Ascending aorta (tissue), 2 donors: Measurements from ENCODE around the gene KRT72. TPM values are rescaled to one million over a fixed set of nuclear protein-coding genes. Genes with fewer than 3 reads are reported as not detected.

Experiments
- DNase-seq, 2 donors: peaks; one replicate each; pipeline ENCODE4 v3.0.0-alpha.2; 2019; ENCODE audit warnings: low spot score in 2 of 2
- H3K27ac ChIP-seq, 2 donors: fragments of 200-600 bp; sonication (generic); one replicate each; pipeline ENCODE4 v1.5.1; 2016 to 2017; ENCODE audit warnings: mild to moderate bottlenecking in 1 of 2
- H3K27me3 ChIP-seq: fragments of 200-600 bp; sonication (generic); one replicate; pipeline ENCODE4 v1.5.1; 2017
- H3K36me3 ChIP-seq, 2 donors: fragments of 200-600 bp; sonication (generic); one replicate each; pipeline ENCODE4 v1.5.1; 2016
- H3K4me1 ChIP-seq, 2 donors: fragments of 200-600 bp; sonication (generic); one replicate each; pipeline ENCODE4 v1.5.1; 2016 to 2017; ENCODE audit warnings: mild to moderate bottlenecking in 1 of 2
- H3K4me3 ChIP-seq, 2 donors: fragments of 200-600 bp; sonication (generic); one replicate each; pipeline ENCODE4 v1.5.1; 2016 to 2017; ENCODE audit warnings: mild to moderate bottlenecking in 1 of 2
- H3K9me3 ChIP-seq, 2 donors: fragments of 200-600 bp; sonication (generic); one replicate each; pipeline ENCODE4 v1.5.1; 2016
- CTCF ChIP-seq, 3 experiments: fragments of 200-600 bp in 2 of 3; fragments of 450-650 bp in 1 of 3; sonication (generic) in 2 of 3; IDR thresholded peaks; one replicate each; pipeline ENCODE4 v1.5.1; 2016 to 2019; ENCODE audit warnings: antibody characterized with exemption in 3 of 3, mild to moderate bottlenecking in 1 of 3, moderate library complexity in 1 of 3
- intact Hi-C: fragments of 100-400 bp; cut with DNase I; formaldehyde crosslinking; loops from one replicate; pipeline ENCODE4 v1.15.1; 2023
- total RNA-seq: library from RNA; depleted of rRNA; stranded (reverse); fragments of >200 nt; gene quantifications from one replicate; pipeline ENCODE4 v1.1.0, GENCODE V29; 2016

Gene KRT72
- total RNA-seq, 1 donor from 2014 or later = not detected

GRCh38 chr12:52630008-52630500 is 28.8 kb upstream of the KRT72 start:
- Histone ChIP-seq H3K9me3 (no peaks in the 10 kb centered on the region), H3K4me3 (no peak overlapping the region), H3K36me3 (no peaks in the 10 kb centered on the region), H3K4me1 (no peaks in the 10 kb centered on the region), H3K27me3 (no peaks in the 10 kb centered on the region), H3K27ac (no peak overlapping the region)
- intact Hi-C loops = no loop called here
- DNase-seq = peak in 1 of 2 donors; percentile 54
- no peak for TF ChIP-seq CTCF (IDR thresholded peaks at IDR 0.05)

DNA sequence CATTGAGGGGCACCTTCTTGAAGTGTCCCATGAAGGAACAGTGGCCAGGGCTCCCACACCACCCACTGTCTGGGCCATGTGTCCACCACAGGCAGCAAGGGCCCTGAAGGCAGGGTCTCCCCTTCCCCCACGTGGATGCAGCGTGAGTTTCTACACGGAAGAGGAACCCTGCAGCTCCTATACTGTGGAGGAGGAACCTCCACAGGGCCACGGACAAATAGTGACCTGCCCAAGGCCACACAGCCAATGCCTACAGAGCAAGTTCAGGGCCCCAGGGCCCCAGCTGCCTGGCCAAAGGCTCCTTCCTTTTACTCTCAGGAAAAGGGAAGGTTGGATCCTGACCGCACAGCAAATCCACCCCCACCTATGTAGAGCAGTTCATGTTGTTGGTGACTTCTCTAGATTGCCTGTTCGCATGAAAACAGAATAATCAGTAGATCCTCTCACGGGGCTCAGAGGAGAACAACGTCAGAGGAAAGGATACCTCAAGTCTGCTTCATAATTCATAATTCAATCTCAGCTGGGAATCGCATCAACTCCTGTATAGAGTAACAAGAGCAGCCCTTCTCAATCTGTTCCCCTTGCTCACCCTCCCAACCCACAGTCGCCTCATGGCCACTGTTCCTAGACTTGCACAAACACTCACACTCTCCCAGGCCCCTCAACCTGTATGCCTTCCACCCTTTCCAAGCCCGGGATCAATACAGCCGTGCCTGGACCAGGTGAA is 28.2 kb upstream of the KRT72 start:
- no peaks in the 10 kb centered on the region for H3K9me3 ChIP-seq
- no peaks in the 10 kb centered on the region for H3K36me3 ChIP-seq
- DNase-seq = peak in 1 of 2 donors; percentile 50
- H3K4me1 ChIP-seq = no peaks in the 10 kb centered on the region
- H3K27ac ChIP-seq = no peak overlapping the region
- no peaks in the 10 kb centered on the region for H3K27me3 ChIP-seq
- intact Hi-C loops = no loop called here
- no peak overlapping the region for H3K4me3 ChIP-seq
- TF ChIP-seq CTCF (IDR thresholded peaks at IDR 0.05) = no peak

DNA sequence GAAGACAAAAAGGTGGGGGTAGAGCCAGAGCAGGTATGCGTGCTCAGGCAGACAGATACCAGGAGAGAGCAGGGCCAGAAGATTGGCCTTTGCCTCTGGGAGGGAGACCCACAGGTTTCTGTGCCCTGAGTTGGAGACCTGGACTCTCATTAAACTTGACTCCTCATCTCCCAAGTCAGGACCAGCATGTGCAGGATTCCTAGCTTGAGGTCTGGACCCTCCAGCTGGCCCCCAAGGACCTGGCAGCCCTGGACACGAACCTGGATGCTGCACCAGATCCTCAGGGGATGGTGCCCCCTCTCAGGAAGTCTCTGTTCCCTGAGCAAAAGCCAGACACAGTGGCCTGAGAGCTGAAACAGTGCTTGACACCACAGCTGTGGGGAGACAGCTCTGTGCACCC is 27.6 kb upstream of the KRT72 start:
- H3K27me3 ChIP-seq = no peaks in the 10 kb centered on the region
- DNase-seq = peak in 1 of 2 donors; percentile 50

GRCh38 chr12:52628111-52628507 is 26.8 kb upstream of the KRT72 start:
- DNase-seq = no peak
- Histone ChIP-seq H3K9me3 (peaks cover 0 to 4% of the 10 kb centered on the region in 2 donors), H3K4me1 (no peaks in the 10 kb centered on the region), H3K4me3 (no peak overlapping the region), H3K27me3 (no peaks in the 10 kb centered on the region), H3K36me3 (no peaks in the 10 kb centered on the region), H3K27ac (no peak overlapping the region)
- intact Hi-C loops = no loop called here
- no peak for TF ChIP-seq CTCF (IDR thresholded peaks at IDR 0.05)

More for the DNA sequence above, 27.6 kb upstream of the KRT72 start:
- Histone ChIP-seq H3K36me3 (no peaks in the 10 kb centered on the region), H3K4me1 (no peaks in the 10 kb centered on the region), H3K9me3 (peaks cover 0 to 4% of the 10 kb centered on the region in 2 donors), H3K4me3 (no peak overlapping the region), H3K27ac (no peak overlapping the region)
- no peak for TF ChIP-seq CTCF (IDR thresholded peaks at IDR 0.05)
- intact Hi-C loops = no loop called here

- no peak overlapping the region for H3K27ac ChIP-seq
- H3K4me1 ChIP-seq = no peaks in the 10 kb centered on the region
- no peak for TF ChIP-seq CTCF (IDR thresholded peaks at IDR 0.05)
- no peaks in the 10 kb centered on the region for H3K27me3 ChIP-seq
- H3K4me3 ChIP-seq = no peak overlapping the region
- intact Hi-C loops = no loop called here
- peak in 1 of 2 donors; percentile 28 for DNase-seq
- H3K9me3 ChIP-seq = peaks cover 0 to 4% of the 10 kb centered on the region in 2 donors
- no peaks in the 10 kb centered on the region for H3K36me3 ChIP-seq
Measured at GRCh38 chr12:52627395-52628110, 26.3 kb upstream of the KRT72 start.
